HEK293 (cell line): ENCODE results near the gene KRTAP4-16.
"Not testable (repeated sequence)": the region's sequence is repeated elsewhere in the genome, so short reads cannot be mapped to it uniquely, and the experiment has no call there.

Source experiments
- CTCF ChIA-PET: fragments of 350-600 bp; formaldehyde crosslinking; extraction: SDS; loops from one replicate; lab custom pipeline; 2021; ENCODE audit warnings: antibody characterized with exemption; lab: Yijun Ruan, JAX
- POLR2A ChIA-PET: fragments of 300-600 bp; formaldehyde crosslinking; extraction: SDS; loops from one replicate; lab custom pipeline; 2020; ENCODE audit warnings: antibody characterized with exemption, inconsistent platforms; lab: Yijun Ruan, JAX
- H3K27ac ChIP-seq: fragments of 200-500 bp; sonication (Bioruptor generic); 2 replicates; pipeline ENCODE4 v1.5.1; 2014; ENCODE audit warnings: low read depth, low read length, control low read depth, inconsistent platforms; ENCODE audit errors: extremely low read depth
- H3K36me3 ChIP-seq, 2 experiments: fragments of 200-500 bp in 1 of 2; sonication (Bioruptor generic) in 1 of 2; 1 replicate in 1 of 2; 2 replicates in 1 of 2; pipeline ENCODE4 v1.5.1; 2014 to 2017; ENCODE audit warnings: inconsistent platforms in 2 of 2, low read length in 2 of 2; ENCODE audit not compliant: control insufficient read depth in 2 of 2, insufficient read depth in 1 of 2
- H3K4me1 ChIP-seq: fragments of 200-500 bp; sonication (Bioruptor generic); 2 replicates; pipeline ENCODE4 v1.5.1; 2014; ENCODE audit warnings: mild to moderate bottlenecking, low read length, inconsistent platforms; ENCODE audit not compliant: control insufficient read depth, insufficient read depth
- H3K4me3 ChIP-seq: 2 replicates; pipeline ENCODE4 v1.5.1; 2011; ENCODE audit warnings: low read depth, mild to moderate bottlenecking, control low read depth, low read length, moderate library complexity
- H3K9me3 ChIP-seq: fragments of 200-500 bp; sonication (Bioruptor generic); 2 replicates; pipeline ENCODE4 v1.5.1; 2014; ENCODE audit warnings: low read depth, low read length, inconsistent platforms; ENCODE audit not compliant: control insufficient read depth, insufficient read depth
- BCL11A ChIP-seq: fragments of 450-650 bp; formaldehyde crosslinking; IDR thresholded peaks from 2 replicates; pipeline ENCODE4 v1.5.1; 2016; ENCODE audit warnings: low read depth, missing biosample characterization, missing genetic modification characterization
- GLIS1 ChIP-seq: fragments of 450-650 bp; formaldehyde crosslinking; IDR thresholded peaks from 2 replicates; pipeline ENCODE4 v1.5.1; 2016; ENCODE audit warnings: missing biosample characterization, missing genetic modification characterization
- MZF1 ChIP-seq: fragments of 450-650 bp; formaldehyde crosslinking; IDR thresholded peaks from 2 replicates; pipeline ENCODE4 v1.5.1; 2017; ENCODE audit warnings: missing biosample characterization, missing genetic modification characterization, borderline replicate concordance
- SCRT2 ChIP-seq: fragments of 450-650 bp; formaldehyde crosslinking; IDR thresholded peaks from 2 replicates; pipeline ENCODE4 v1.5.1; 2016; ENCODE audit warnings: missing biosample characterization, missing genetic modification characterization
- SP7 ChIP-seq: fragments of 450-650 bp; formaldehyde crosslinking; IDR thresholded peaks from 2 replicates; pipeline ENCODE4 v1.5.1; 2016; ENCODE audit warnings: missing biosample characterization, missing genetic modification characterization
- ZEB2 ChIP-seq: fragments of 450-650 bp; formaldehyde crosslinking; IDR thresholded peaks from 2 replicates; pipeline ENCODE4 v1.5.1; 2016; ENCODE audit warnings: missing biosample characterization, missing genetic modification characterization
- ZIC2 ChIP-seq: fragments of 450-650 bp; formaldehyde crosslinking; IDR thresholded peaks from 2 replicates; pipeline ENCODE4 v1.5.1; 2016; ENCODE audit warnings: missing biosample characterization, missing genetic modification characterization
- ZNF114 ChIP-seq: fragments of 450-650 bp; formaldehyde crosslinking; IDR thresholded peaks from 2 replicates; pipeline ENCODE4 v1.5.0; 2017; ENCODE audit warnings: missing biosample characterization, missing genetic modification characterization
- ZNF138 ChIP-seq: fragments of 450-650 bp; formaldehyde crosslinking; IDR thresholded peaks from 2 replicates; pipeline ENCODE4 v1.5.1; 2016; ENCODE audit warnings: missing biosample characterization, missing genetic modification characterization, borderline replicate concordance
- ZNF16 ChIP-seq: fragments of 450-650 bp; formaldehyde crosslinking; IDR thresholded peaks from 2 replicates; pipeline ENCODE4 v1.5.1; 2016; ENCODE audit warnings: low read depth, missing biosample characterization, missing genetic modification characterization
- ZNF274 ChIP-seq, 2 experiments: fragments of 200-500 bp in 1 of 2; fragments of 450-650 bp in 1 of 2; sonication (Bioruptor generic) in 1 of 2; formaldehyde crosslinking in 1 of 2; IDR thresholded peaks; 2 replicates each; pipeline versions ENCODE4 v1.5.1 to v1.6.1; 2014 to 2016; ENCODE audit warnings: borderline replicate concordance in 1 of 2, inconsistent platforms in 1 of 2, low read length in 1 of 2, missing biosample characterization in 1 of 2, missing genetic modification characterization in 1 of 2
- ZNF324 ChIP-seq: fragments of 450-650 bp; formaldehyde crosslinking; IDR thresholded peaks from 2 replicates; pipeline ENCODE4 v1.5.1; 2016; ENCODE audit warnings: missing biosample characterization, missing genetic modification characterization
- ZNF391 ChIP-seq: fragments of 450-650 bp; formaldehyde crosslinking; IDR thresholded peaks from 2 replicates; pipeline ENCODE4 v1.5.1; 2016; ENCODE audit warnings: low read depth, missing biosample characterization, missing genetic modification characterization, borderline replicate concordance
- ZNF404 ChIP-seq: fragments of 450-650 bp; formaldehyde crosslinking; IDR thresholded peaks from 2 replicates; pipeline ENCODE4 v1.5.1; 2017; ENCODE audit warnings: missing biosample characterization, missing genetic modification characterization
- ZNF555 ChIP-seq: fragments of 450-650 bp; formaldehyde crosslinking; conservative IDR thresholded peaks from 2 replicates; pipeline ENCODE4 v1.5.1; 2017; ENCODE audit warnings: missing biosample characterization, mild to moderate bottlenecking, missing genetic modification characterization, inconsistent platforms
- ZNF571 ChIP-seq: fragments of 450-650 bp; formaldehyde crosslinking; IDR thresholded peaks from 2 replicates; pipeline ENCODE4 v1.5.0; 2017; ENCODE audit warnings: missing biosample characterization, missing genetic modification characterization
- TF ChIP-seq, protein P1 (sequence below): fragments of 450-650 bp; formaldehyde crosslinking; conservative IDR thresholded peaks from 2 replicates; pipeline ENCODE4 v1.5.1; 2016; ENCODE audit warnings: low read depth, missing biosample characterization, missing genetic modification characterization
- TF ChIP-seq, protein P2 (sequence below): fragments of 450-650 bp; formaldehyde crosslinking; IDR thresholded peaks from 2 replicates; pipeline ENCODE4 v1.5.1; 2017; ENCODE audit warnings: missing biosample characterization, mild to moderate bottlenecking, missing genetic modification characterization, moderate library complexity
- TF ChIP-seq, protein P3 (sequence below): fragments of 450-650 bp; formaldehyde crosslinking; IDR thresholded peaks from 2 replicates; pipeline ENCODE4 v1.5.1; 2017; ENCODE audit warnings: missing biosample characterization, missing genetic modification characterization
- TF ChIP-seq, protein P4 (sequence below): fragments of 450-650 bp; formaldehyde crosslinking; optimal IDR thresholded peaks from 2 replicates; pipeline ENCODE3; 2016; ENCODE audit warnings: missing biosample characterization, mild to moderate bottlenecking, missing genetic modification characterization
- TF ChIP-seq, protein P5 (sequence below): fragments of 450-650 bp; formaldehyde crosslinking; IDR thresholded peaks from 2 replicates; pipeline ENCODE4 v1.5.0; 2017; ENCODE audit warnings: missing biosample characterization, missing genetic modification characterization, borderline replicate concordance
- TF ChIP-seq, protein P6 (sequence below): fragments of 450-650 bp; formaldehyde crosslinking; IDR thresholded peaks from 2 replicates; pipeline ENCODE4 v1.5.1; 2016; ENCODE audit warnings: missing biosample characterization, missing genetic modification characterization

The KRTAP4-16 gene

DNA sequence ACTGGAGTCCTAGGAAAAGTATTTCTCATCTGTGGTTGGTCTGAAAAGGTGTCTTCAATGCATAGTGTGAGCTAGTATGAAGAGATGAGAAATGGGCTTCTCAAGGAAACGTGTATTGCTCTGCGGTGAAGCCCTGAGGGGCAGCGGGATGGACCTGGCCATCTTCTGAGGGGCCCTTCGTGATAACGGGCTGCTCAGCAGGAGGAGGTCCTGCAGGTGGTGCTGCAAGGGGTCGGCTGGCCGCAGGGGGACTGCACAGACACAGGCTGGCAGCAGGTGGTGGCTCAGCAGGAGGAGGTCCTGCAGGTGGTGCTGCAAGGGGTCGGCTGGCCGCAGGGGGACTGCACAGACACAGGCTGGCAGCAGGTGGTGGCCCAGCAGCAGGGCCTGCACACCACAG is 47.5 kb downstream of the KRTAP4-16 start:
- H3K9me3 ChIP-seq, POLR2A ChIA-PET, H3K36me3 ChIP-seq, H3K4me3 ChIP-seq, H3K4me1 ChIP-seq, CTCF ChIA-PET, H3K27ac ChIP-seq: not testable (repeated sequence)
- TF ChIP-seq ZIC2 (tag by site-specific recombination) (peak; percentile 75), GLIS1 (peak; percentile 51; the same call in 1 of the 2 replicates)

DNA sequence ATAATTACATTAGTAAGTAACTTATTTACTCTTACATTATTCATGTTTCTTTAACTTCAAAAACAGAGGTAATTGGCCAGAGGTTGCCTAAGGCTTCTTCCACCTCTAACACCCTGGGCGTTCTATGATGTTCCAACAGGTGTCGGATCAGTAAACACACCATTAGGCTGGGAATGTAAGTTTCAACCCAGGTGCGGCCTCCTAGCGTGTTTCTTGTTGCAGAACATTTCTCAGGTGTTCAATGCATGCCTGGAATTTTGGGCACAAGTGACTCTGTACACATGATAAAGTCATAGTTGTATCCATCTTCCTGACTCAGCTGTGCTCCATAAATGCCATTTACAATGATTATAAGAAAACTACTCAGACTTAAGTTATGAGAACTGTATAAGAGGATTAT is 48.0 kb downstream of the KRTAP4-16 start:
- POLR2A ChIA-PET, result no interaction called here

More for the DNA sequence above, 48.0 kb downstream of the KRTAP4-16 start:
- H3K27ac ChIP-seq, result no peak overlapping the region
- no peaks in the 10 kb centered on the region for H3K4me1 ChIP-seq
- CTCF ChIA-PET, result no interaction called here
- H3K36me3 ChIP-seq, result no peaks in the 10 kb centered on the region
- TF ChIP-seq ZNF571, result no peak
- TF ChIP-seq ZNF114 (tag by site-specific recombination), result no peak
- TF ChIP-seq, protein P1, sequence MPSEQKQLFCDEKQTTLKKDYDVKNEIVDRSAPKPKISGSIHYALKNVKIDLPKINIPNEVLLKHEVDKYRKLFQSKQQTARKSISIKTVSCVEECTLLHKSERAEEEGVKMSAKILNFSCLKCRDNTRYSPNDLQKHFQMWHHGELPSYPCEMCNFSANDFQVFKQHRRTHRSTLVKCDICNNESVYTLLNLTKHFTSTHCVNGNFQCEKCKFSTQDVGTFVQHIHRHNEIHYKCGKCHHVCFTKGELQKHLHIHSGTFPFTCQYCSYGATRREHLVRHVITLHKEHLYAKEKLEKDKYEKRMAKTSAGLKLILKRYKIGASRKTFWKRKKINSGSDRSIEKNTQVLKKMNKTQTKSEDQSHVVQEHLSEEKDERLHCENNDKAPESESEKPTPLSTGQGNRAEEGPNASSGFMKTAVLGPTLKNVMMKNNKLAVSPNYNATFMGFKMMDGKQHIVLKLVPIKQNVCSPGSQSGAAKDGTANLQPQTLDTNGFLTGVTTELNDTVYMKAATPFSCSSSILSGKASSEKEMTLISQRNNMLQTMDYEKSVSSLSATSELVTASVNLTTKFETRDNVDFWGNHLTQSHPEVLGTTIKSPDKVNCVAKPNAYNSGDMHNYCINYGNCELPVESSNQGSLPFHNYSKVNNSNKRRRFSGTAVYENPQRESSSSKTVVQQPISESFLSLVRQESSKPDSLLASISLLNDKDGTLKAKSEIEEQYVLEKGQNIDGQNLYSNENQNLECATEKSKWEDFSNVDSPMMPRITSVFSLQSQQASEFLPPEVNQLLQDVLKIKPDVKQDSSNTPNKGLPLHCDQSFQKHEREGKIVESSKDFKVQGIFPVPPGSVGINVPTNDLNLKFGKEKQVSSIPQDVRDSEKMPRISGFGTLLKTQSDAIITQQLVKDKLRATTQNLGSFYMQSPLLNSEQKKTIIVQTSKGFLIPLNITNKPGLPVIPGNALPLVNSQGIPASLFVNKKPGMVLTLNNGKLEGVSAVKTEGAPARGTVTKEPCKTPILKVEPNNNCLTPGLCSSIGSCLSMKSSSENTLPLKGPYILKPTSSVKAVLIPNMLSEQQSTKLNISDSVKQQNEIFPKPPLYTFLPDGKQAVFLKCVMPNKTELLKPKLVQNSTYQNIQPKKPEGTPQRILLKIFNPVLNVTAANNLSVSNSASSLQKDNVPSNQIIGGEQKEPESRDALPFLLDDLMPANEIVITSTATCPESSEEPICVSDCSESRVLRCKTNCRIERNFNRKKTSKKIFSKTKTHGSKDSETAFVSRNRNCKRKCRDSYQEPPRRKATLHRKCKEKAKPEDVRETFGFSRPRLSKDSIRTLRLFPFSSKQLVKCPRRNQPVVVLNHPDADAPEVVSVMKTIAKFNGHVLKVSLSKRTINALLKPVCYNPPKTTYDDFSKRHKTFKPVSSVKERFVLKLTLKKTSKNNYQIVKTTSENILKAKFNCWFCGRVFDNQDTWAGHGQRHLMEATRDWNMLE (tag by site-specific recombination), result no peak
- no peak for TF ChIP-seq SP7
- TF ChIP-seq, protein P2, sequence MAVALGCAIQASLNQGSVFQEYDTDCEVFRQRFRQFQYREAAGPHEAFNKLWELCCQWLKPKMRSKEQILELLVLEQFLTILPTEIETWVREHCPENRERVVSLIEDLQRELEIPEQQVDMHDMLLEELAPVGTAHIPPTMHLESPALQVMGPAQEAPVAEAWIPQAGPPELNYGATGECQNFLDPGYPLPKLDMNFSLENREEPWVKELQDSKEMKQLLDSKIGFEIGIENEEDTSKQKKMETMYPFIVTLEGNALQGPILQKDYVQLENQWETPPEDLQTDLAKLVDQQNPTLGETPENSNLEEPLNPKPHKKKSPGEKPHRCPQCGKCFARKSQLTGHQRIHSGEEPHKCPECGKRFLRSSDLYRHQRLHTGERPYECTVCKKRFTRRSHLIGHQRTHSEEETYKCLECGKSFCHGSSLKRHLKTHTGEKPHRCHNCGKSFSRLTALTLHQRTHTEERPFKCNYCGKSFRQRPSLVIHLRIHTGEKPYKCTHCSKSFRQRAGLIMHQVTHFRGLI (tag by site-specific recombination), result no peak
- TF ChIP-seq, protein P3, sequence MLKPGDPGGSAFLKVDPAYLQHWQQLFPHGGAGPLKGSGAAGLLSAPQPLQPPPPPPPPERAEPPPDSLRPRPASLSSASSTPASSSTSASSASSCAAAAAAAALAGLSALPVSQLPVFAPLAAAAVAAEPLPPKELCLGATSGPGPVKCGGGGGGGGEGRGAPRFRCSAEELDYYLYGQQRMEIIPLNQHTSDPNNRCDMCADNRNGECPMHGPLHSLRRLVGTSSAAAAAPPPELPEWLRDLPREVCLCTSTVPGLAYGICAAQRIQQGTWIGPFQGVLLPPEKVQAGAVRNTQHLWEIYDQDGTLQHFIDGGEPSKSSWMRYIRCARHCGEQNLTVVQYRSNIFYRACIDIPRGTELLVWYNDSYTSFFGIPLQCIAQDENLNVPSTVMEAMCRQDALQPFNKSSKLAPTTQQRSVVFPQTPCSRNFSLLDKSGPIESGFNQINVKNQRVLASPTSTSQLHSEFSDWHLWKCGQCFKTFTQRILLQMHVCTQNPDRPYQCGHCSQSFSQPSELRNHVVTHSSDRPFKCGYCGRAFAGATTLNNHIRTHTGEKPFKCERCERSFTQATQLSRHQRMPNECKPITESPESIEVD (tag by site-specific recombination), result no peak
- no peak for TF ChIP-seq ZNF274 (IDR thresholded peaks at IDR 0.05; ENCODE audit: low read length)
- TF ChIP-seq ZNF274 (tag by site-specific recombination; IDR thresholded peaks at IDR 0.05; ENCODE audit: borderline replicate concordance), result no peak
- no peak for TF ChIP-seq MZF1 (tag by site-specific recombination)
- no peak for TF ChIP-seq ZNF391 (tag by site-specific recombination)
- TF ChIP-seq, protein P4, sequence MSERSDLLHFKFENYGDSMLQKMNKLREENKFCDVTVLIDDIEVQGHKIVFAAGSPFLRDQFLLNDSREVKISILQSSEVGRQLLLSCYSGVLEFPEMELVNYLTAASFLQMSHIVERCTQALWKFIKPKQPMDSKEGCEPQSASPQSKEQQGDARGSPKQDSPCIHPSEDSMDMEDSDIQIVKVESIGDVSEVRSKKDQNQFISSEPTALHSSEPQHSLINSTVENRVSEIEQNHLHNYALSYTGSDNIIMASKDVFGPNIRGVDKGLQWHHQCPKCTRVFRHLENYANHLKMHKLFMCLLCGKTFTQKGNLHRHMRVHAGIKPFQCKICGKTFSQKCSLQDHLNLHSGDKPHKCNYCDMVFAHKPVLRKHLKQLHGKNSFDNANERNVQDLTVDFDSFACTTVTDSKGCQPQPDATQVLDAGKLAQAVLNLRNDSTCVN (tag by site-specific recombination), result no peak
- TF ChIP-seq ZNF324 (tag by site-specific recombination), result no peak
- no peak for TF ChIP-seq ZNF404 (tag by site-specific recombination)
- TF ChIP-seq ZNF16 (tag by site-specific recombination), result no peak
- no peak for TF ChIP-seq BCL11A
- TF ChIP-seq SCRT2, result no peak
- TF ChIP-seq, protein P5, sequence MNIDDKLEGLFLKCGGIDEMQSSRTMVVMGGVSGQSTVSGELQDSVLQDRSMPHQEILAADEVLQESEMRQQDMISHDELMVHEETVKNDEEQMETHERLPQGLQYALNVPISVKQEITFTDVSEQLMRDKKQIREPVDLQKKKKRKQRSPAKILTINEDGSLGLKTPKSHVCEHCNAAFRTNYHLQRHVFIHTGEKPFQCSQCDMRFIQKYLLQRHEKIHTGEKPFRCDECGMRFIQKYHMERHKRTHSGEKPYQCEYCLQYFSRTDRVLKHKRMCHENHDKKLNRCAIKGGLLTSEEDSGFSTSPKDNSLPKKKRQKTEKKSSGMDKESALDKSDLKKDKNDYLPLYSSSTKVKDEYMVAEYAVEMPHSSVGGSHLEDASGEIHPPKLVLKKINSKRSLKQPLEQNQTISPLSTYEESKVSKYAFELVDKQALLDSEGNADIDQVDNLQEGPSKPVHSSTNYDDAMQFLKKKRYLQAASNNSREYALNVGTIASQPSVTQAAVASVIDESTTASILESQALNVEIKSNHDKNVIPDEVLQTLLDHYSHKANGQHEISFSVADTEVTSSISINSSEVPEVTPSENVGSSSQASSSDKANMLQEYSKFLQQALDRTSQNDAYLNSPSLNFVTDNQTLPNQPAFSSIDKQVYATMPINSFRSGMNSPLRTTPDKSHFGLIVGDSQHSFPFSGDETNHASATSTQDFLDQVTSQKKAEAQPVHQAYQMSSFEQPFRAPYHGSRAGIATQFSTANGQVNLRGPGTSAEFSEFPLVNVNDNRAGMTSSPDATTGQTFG (tag by site-specific recombination), result no peak
- TF ChIP-seq ZEB2 (tag by site-specific recombination), result no peak
- TF ChIP-seq ZNF138 (tag by site-specific recombination), result no peak
- TF ChIP-seq, protein P6, sequence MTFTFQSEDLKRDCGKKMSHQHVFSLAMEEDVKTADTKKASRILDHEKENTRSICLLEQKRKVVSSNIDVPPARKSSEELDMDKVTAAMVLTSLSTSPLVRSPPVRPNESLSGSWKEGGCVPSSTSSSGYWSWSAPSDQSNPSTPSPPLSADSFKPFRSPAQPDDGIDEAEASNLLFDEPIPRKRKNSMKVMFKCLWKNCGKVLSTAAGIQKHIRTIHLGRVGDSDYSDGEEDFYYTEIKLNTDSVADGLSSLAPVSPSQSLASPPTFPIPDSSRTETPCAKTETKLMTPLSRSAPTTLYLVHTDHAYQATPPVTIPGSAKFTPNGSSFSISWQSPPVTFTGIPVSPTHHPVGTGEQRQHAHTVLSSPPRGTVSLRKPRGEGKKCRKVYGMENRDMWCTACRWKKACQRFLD, result no peak
- no peak for TF ChIP-seq ZNF555 (tag by site-specific recombination)
- H3K4me3 ChIP-seq, result no peak overlapping the region
- H3K9me3 ChIP-seq, result no peaks in the 10 kb centered on the region
